Activated CD8-positive, alpha-beta memory T cell treated with anti-CD3 and anti-CD28 coated beads for 48 hours (primary cell): ENCODE data around the gene PARP8.

Experiments used
- DNase-seq, 3 experiments: peaks; one replicate each; pipeline ENCODE4 v3.0.0-alpha.2; 2020; ENCODE audit warnings: low read depth in 2 of 3, low spot score in 2 of 3

PARP8 gene

GRCh38 chr5:50839472-50839871 lies 173.0 kb downstream of the PARP8 start:
- no peak for DNase-seq

DNA sequence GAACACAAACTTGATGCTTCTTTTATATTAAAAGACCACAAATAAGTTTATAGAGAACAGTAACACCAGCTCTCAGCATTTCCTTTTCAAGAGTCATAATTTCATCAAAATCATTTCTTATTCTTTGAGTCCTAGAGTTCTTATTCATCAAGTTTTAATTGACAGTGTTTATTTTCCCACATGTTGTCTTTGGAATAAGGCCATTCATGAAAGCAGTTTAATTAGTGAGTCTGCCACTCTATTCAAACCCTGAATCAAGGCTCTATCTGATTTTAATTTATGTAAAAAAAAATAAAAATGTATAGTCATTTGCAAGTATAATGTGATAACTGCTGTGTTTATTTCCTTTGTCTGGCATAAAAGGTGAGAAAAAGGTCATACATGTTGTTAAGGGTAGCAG lies 176.7 kb downstream of the PARP8 start:
- no peak for DNase-seq

GRCh38 chr5:50846261-50846660 lies 179.8 kb downstream of the PARP8 start:
- no peak for DNase-seq

GRCh38 chr5:50849554-50849953 lies 183.1 kb downstream of the PARP8 start:
- no peak for DNase-seq

DNA sequence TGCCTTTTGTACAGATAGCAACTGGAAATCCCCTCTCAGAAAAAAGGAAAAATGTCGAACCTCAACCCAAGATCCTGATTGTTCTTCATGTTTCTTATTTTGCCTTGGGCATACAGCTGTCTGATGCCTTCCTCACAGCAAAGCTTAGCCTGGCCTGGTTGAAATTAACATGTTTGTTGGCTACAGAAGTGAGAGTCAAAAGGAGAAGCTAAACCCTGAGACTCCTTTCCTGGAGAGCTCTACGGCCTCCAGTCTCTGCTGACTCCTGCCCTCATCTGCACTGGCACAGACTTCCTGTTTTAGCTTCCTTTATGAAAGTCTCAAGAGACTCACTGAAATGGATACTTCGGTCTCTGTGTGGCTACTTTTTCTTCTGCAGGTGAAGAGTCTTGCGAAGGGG lies 186.7 kb downstream of the PARP8 start:
- no peak for DNase-seq

GRCh38 chr5:50854082-50854481 lies 187.6 kb downstream of the PARP8 start:
- DNase-seq = no peak

DNA sequence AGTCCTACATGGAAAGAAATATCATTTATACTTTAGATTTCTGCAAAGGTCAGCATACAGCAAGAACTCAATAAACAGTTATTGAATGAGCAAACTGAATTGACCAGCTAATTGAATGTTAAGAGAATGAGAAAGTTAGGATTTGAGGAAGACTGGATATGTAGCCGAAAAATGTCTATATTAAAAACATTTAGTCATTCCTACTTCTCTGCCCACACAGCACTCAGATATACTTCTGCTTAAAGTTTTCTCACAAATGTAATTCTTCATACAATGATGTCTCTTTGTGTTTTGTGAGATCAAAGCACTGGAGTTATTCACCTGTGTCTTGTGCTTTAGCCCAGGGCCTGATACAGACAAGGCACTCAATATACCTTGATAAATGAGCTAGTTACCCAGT lies 188.6 kb downstream of the PARP8 start:
- no peak for DNase-seq

DNA sequence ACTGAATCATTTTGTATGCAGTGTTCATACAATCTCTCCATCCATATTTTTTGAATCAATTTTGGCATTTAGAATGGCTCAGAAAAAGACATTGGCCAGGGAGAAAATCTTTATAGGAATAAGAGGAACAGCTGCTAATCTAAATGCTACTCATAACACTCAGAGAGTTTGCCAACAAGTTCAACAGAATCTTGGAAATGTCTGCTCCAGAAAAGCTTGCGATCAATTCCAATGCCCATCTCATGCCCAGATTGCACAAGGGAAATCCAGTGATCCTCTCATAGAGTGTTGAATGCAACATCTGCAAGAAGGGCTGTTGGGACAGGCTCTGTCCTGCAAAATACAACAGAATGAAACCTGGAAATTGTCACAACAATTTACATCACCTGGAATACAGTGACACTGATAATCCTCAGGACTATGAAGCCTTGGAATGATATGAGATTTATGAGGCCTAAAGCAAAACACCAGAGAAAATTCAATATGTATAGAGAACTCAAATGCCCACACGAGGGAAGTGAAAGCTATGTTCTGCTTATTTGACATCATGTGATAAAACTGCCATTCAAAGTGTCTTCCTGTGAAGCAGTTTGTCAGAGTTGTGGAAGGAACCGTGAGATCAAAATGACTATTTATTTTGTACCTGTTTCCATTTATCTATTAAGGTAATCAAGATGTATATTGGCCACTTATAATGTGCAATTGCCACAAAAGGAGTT lies 190.1 kb downstream of the PARP8 start:
- no peak for DNase-seq

DNA sequence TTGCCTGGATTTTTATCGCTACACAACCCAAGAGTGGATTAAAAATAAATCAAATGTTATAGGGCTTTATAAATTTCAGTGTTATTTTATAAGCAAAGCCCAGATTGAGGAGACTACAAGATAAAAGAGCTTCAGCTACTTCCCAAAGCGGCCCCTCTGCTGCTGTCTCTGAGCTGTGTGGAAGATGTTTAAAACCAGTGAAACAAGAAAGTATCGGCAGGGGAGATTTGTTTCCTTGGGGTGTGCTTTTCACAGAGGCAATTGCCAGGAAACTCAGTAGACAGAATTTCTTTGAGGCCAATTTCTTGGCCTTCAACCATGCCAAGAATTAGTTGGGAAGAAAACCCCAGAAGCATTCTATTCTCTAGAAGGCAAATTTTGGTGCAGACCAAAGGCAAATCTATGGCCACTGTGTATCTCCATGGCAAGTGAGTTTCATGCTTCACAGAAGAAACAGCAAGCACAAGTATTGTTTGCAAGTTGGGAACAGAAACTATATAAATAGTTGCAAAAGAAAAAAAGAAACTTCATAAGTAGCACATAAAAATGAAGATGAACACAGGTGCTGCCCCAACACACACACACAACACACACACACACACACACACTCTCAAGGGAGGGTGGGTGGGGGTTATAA lies 197.2 kb downstream of the PARP8 start:
- DNase-seq = no peak

DNA sequence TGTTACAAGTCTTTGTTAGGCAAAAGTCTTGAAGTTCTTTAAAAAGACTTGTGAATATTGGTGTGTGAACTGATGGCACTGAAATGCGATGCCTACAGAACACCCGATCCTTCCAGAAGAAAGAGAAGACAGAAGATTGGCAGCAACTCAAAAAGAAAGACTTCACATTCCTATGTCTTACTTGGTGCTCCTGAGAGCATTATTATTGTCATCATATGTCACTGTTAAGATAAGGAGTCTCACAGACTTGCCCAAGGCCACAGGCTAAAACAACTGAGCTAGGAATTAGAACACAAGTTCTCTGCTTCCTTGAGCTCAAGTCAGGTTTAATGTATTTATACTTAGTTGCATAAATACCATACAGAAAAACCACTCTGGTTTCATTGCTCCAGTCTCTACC lies 198.0 kb downstream of the PARP8 start:
- DNase-seq = no peak

- no peak for DNase-seq
Observed at GRCh38 chr5:50866415-50866814, 200.0 kb downstream of the PARP8 start.

- no peak for DNase-seq
Observed at GRCh38 chr5:50867140-50867539, 200.7 kb downstream of the PARP8 start.

DNA sequence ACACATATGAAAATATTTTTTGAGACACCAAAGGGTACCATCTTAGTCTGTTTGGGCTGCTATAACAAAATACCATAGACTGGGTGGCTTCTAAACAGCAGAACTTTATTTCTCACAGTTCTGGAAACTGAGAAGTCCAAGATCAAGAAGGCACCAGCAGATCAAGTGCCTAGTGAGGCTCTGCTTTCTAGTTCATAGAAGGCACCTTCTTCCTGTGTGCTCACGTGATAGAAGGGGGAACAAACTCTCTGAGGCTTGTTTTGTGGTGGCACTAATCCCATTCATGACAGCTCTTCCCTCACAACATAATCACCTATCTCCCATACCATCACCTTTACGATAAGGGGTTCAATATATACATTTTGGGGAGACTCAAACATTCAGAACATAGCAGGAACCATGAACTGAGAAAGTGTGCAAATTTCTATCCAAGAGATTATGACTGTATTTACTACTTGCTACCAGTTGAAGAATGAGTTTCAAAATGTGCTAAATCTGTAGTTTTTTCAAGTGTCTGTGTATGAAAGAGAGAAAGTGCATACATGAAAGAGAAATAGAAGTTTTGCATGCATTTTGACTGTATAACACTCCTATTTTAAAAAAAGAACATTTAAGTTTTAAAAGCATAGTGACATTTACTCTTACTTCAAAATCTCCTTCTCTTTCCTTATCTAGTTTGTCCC lies 207.3 kb downstream of the PARP8 start:
- DNase-seq = no peak

DNA sequence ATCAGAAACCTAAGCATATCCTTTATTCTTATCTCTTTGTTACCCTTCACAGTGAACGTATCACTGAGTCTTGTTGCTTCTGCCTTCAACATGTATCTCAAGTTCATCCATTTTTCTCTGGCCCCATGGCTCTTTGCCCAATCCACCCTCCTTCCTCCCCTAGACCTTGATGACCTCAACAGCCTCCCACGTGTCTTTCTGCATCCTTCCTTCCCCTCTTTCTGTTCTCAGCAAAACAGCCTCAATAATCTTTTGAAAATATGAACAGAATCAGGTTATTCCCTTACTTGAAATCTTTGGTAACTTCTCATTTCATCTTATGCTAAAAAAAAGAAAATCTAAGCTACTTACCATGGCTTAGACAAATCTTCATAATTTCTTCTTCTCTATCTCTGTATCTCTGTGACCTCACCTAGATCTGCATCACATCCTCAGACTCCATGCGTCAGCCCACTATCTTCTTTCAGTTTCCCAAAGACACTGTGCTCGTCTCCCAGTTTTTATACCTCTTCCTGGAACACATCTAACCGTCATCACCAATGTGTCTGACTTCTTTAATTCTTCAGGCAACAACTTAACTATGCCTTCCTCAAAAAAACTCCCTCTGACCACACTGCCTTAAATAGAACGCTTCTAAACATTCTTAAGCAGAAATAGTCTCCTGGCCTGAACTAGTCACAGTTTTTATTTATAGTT lies 208.0 kb downstream of the PARP8 start:
- no peak for DNase-seq

DNA sequence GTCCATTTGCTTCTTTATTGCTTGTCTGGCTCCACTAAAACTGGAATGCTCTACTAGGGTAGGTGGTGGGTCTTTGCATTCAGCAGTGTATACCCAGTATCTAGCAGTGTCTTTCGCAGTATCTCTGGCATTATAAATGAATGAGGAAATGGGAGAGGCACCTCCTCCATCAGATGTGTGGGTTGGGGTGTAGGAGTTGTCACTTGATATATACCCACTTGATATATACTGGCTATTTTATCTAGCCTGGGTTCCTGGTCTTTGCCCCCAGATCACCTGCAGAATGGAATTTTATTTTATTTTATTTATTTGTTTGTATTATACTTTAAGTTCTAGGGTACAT lies 208.5 kb downstream of the PARP8 start:
- DNase-seq = no peak

DNA sequence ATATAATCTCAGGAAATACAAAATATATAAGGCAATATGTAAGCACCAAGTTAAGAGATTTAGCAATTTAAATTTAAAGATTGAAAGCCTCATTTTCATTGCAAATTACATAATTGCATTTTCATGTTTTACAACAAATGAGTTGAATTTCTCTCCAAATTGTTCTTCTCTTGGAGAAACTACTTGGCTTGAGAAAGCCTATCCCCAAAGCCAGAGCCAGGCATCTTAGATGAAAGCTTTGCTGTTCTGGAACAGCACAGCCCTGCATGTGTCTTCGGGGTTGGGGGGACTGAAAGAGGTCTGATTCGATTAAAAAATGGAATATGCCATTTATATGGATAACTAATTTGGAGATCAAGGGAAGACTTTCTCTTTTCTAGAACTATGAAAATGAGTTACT lies 212.0 kb downstream of the PARP8 start:
- DNase-seq = no peak

GRCh38 chr5:50881407-50881806 lies 215.0 kb downstream of the PARP8 start:
- DNase-seq = no peak

GRCh38 chr5:50886657-50887345 lies 220.4 kb downstream of the PARP8 start:
- DNase-seq = no peak

- no peak for DNase-seq
Observed at GRCh38 chr5:50887889-50888633, 221.6 kb downstream of the PARP8 start.

DNA sequence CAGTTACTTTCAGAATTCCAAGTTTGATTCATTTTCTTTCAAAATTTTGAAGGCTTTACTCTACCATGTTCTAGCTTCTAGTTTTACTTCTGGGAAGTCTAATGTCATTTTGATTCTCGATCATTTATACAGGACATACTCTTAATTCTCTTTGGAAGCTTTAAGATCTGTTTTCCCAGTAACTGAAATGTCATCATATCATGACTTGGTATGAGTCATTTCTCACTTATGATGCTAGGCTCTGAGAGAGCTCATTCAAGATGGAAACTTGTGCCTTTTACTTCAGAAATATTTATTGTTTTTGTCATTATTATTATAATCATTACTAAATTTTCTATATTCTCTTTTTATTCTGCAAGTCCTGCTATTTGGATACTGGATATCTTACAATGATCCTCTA lies 222.3 kb downstream of the PARP8 start:
- DNase-seq = no peak

DNA sequence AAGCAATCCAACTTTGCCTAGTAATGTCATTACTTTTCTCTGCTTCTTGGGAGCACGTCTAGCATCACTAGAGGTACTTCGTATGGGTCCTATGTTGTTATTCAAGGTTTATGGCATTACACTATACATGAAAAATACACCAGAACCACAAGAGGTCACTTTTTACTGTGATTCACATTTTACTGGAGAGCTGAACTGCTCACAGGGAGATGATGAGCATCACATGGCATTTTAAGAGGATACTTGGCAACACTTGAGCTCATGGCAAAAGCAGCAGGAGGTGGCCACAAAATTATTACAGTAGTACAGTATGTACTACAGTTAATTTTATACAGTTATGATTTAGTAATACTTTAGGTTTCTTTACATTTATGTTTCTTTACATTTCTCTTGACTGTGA lies 223.4 kb downstream of the PARP8 start:
- DNase-seq = no peak
